Astrocyte (in vitro differentiated cells and primary cell): ENCODE data around the gene ITGB1.

ENCODE experiments used
- CTCF ChIP-seq: IDR thresholded peaks from 2 replicates; pipeline ENCODE4 v1.5.1; 2011; ENCODE audit warnings: low read depth, mild to moderate bottlenecking, inconsistent platforms, low read length, moderate library complexity; ENCODE audit not compliant: insufficient read depth
- EZH2 ChIP-seq: IDR thresholded peaks from 2 replicates; pipeline ENCODE4 v1.6.1; 2012; ENCODE audit warnings: mild to moderate bottlenecking, low read length, inconsistent platforms; ENCODE audit not compliant: insufficient read depth

DNA sequence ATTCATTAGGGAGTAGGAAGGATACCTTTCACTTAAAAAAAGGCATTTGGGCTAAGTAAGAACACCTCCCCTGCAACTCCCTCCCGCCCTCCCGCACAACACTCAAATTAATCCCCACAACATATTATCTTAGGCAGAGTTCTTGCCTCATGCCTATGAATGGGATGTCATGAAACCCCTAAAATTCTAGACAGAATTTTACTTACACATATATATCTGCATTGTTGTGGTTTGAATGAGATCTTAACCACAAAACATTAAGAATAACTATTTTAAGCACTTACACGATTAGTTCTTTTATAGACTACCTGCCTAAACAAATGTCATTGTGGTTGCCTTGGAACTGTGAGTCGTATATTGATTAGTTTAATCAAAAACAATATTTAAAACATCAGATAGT lies 4.5 kb upstream of the ITGB1 start:
- no peak for TF ChIP-seq EZH2
- TF ChIP-seq CTCF, result no peak
